ENCODE measurements around the gene MYH9.

- TF ChIP-seq CTCF (IDR thresholded peaks at IDR 0.05) (no peak), POLR2A (IDR thresholded peaks at IDR 0.05) (no peak)
These were observed 150.1 kb downstream of the MYH9 start for GRCh38 chr22:36237462-36238372.
